SW 1271 (cell line): ENCODE measurements around the gene C11orf91.
"Not testable (repeated sequence)": the region's sequence is repeated elsewhere in the genome, so short reads cannot be mapped to it uniquely, and the experiment has no call there.

Experiments
- DNase-seq, 2 experiments: peaks; one replicate each; lab custom pipeline; 2025; lab: John Stamatoyannopoulos, UW

The C11orf91 gene

GRCh38 chr11:33669598-33670249, 30.9 kb downstream of the C11orf91 start:
- no peak for DNase-seq

- no peak for DNase-seq
Measured at GRCh38 chr11:33668951-33669596, 31.6 kb downstream of the C11orf91 start.

GRCh38 chr11:33668468-33668825, 32.2 kb downstream of the C11orf91 start:
- no peak for DNase-seq

- no peak for DNase-seq
Measured at GRCh38 chr11:33667819-33668467, 32.7 kb downstream of the C11orf91 start.

- DNase-seq, result no peak
Measured at GRCh38 chr11:33665350-33666106, 35.1 kb downstream of the C11orf91 start.

GRCh38 chr11:33664827-33665226, 35.8 kb downstream of the C11orf91 start:
- DNase-seq, result no peak

GRCh38 chr11:33664166-33664565, 36.5 kb downstream of the C11orf91 start:
- no peak for DNase-seq

- no peak for DNase-seq
Measured at GRCh38 chr11:33663121-33663520, 37.5 kb downstream of the C11orf91 start.

GRCh38 chr11:33661526-33661925, 39.1 kb downstream of the C11orf91 start:
- DNase-seq, result not testable (repeated sequence)

GRCh38 chr11:33660962-33661361, 39.7 kb downstream of the C11orf91 start:
- no peak for DNase-seq

- no peak for DNase-seq
Measured at GRCh38 chr11:33659370-33660139, 41.1 kb downstream of the C11orf91 start.

GRCh38 chr11:33658195-33658900, 42.3 kb downstream of the C11orf91 start:
- no peak for DNase-seq

- no peak for DNase-seq
Measured at GRCh38 chr11:33657757-33658156, 42.9 kb downstream of the C11orf91 start.

GRCh38 chr11:33656768-33657167, 43.9 kb downstream of the C11orf91 start:
- DNase-seq, result no peak

- no peak for DNase-seq
Measured at GRCh38 chr11:33655842-33656600, 44.6 kb downstream of the C11orf91 start.

GRCh38 chr11:33654594-33654993, 46.0 kb downstream of the C11orf91 start:
- DNase-seq, result no peak

- no peak for DNase-seq
Measured at GRCh38 chr11:33652930-33653329, 47.7 kb downstream of the C11orf91 start.

- no peak for DNase-seq
Measured at GRCh38 chr11:33652431-33652830, 48.2 kb downstream of the C11orf91 start.

GRCh38 chr11:33651990-33652389, 48.6 kb downstream of the C11orf91 start:
- no peak for DNase-seq

GRCh38 chr11:33651555-33651954, 49.1 kb downstream of the C11orf91 start:
- DNase-seq, result no peak
